OCI-LY1 (cell line): Measurements from ENCODE around the gene POLR3B.

Experiments
- H2AFZ ChIP-seq: fragments of 200-600 bp; sonication (generic), shearing (Covaris generic); 2 replicates; pipeline ENCODE4 v1.6.0; 2014; ENCODE audit warnings: antibody characterized with exemption, mild to moderate bottlenecking, low read length
- H3F3A ChIP-seq: fragments of 200-600 bp; sonication (generic), shearing (Covaris generic); 2 replicates; pipeline ENCODE4 v1.6.0; 2014; ENCODE audit warnings: mild to moderate bottlenecking, antibody characterized with exemption, low read length, moderate library complexity; ENCODE audit not compliant: insufficient read depth
- H3K27ac ChIP-seq: fragments of 200-600 bp; sonication (generic); 2 replicates; pipeline ENCODE4 v1.5.1; 2014; ENCODE audit warnings: low read length, mixed run types, mild to moderate bottlenecking, low read depth; ENCODE audit not compliant: poor library complexity, severe bottlenecking
- H3K27me3 ChIP-seq: fragments of 200-600 bp; sonication (generic); 2 replicates; pipeline ENCODE4 v1.6.0; 2014; ENCODE audit warnings: antibody characterized with exemption, mild to moderate bottlenecking, low read length, moderate library complexity; ENCODE audit not compliant: insufficient read depth
- H3K36me3 ChIP-seq: fragments of 200-600 bp; sonication (generic); 2 replicates; pipeline ENCODE4 v1.6.1; 2014; ENCODE audit warnings: mild to moderate bottlenecking, antibody characterized with exemption, low read length, moderate library complexity, mixed read lengths; ENCODE audit not compliant: insufficient read depth
- H3K4me1 ChIP-seq: fragments of 200-600 bp; sonication (generic); 2 replicates; pipeline ENCODE4 v1.5.1; 2014; ENCODE audit warnings: mild to moderate bottlenecking, low read length, moderate library complexity; ENCODE audit not compliant: insufficient read depth, severe bottlenecking
- H3K4me2 ChIP-seq: fragments of 200-600 bp; sonication (generic), shearing (Covaris generic); 2 replicates; pipeline ENCODE4 v1.6.1; 2014; ENCODE audit warnings: low read length
- H3K4me3 ChIP-seq: fragments of 200-600 bp; sonication (generic); 2 replicates; pipeline ENCODE4 v1.5.1; 2014; ENCODE audit warnings: low read length, low read depth, mild to moderate bottlenecking, mixed read lengths; ENCODE audit not compliant: poor library complexity, severe bottlenecking
- H3K79me2 ChIP-seq: fragments of 200-600 bp; shearing (Covaris generic); 2 replicates; pipeline ENCODE4 v1.6.1; 2016; ENCODE audit warnings: mixed run types, low read length, mixed read lengths; ENCODE audit not compliant: insufficient read depth
- H3K9ac ChIP-seq: fragments of 200-600 bp; sonication (generic), shearing (Covaris generic); 2 replicates; pipeline ENCODE4 v1.6.1; 2014; ENCODE audit warnings: mild to moderate bottlenecking, low read length, mixed read lengths
- H3K9me2 ChIP-seq: fragments of 200-600 bp; sonication (generic), shearing (Covaris generic); 2 replicates; pipeline ENCODE4 v1.6.1; 2014; ENCODE audit warnings: low read depth, mild to moderate bottlenecking, low read length, mixed read lengths
- H3K9me3 ChIP-seq: fragments of 200-600 bp; shearing (Covaris generic); 2 replicates; pipeline ENCODE4 v1.6.1; 2014; ENCODE audit warnings: low read length, mixed read lengths
- H4K20me1 ChIP-seq: fragments of 200-600 bp; sonication (generic), shearing (Covaris generic); 2 replicates; pipeline ENCODE4 v1.6.0; 2016; ENCODE audit warnings: mild to moderate bottlenecking, low read length; ENCODE audit not compliant: insufficient read depth
- CTCF ChIP-seq: fragments of 200-600 bp; sonication (generic), shearing (Covaris generic); IDR thresholded peaks from 2 replicates; pipeline ENCODE4 v1.5.1; 2017; ENCODE audit warnings: mild to moderate bottlenecking, antibody characterized with exemption, low read length, moderate library complexity, mixed read lengths
- EZH2 ChIP-seq: fragments of 200-600 bp; sonication (generic), shearing (Covaris generic); IDR thresholded peaks from 2 replicates; pipeline ENCODE4 v1.8.0; 2017; ENCODE audit warnings: borderline replicate concordance, mixed run types, mild to moderate bottlenecking, antibody characterized with exemption, low read length, moderate library complexity, mixed read lengths

POLR3B gene

DNA sequence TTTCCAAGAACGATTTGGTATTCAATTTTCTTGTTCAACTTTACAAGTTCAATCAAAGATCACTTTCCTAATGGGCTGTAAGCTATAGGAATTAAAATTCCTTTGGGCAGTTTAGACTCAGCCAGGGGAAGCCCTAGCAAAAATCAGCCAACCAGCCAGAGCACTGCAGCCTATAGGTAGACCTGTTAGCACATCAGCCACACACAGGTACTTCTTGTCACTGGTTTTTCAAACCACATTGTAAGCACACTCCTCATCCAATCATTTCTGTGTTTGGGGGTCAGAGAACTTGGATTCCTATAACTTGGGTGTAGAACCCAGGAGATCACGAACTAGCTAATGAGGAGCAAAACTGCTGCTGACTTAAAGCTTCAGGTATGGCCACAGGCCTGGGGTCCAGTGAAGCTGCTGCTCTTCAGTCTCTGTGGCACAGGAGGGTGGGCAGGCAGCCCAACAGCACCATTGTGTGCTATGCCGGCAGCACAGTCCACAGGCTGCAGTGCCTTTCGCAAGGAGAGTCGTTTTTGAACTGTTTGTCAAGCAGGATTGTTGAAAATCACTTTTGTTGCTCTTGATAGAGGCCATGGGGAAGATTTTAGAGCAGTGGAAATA is 137.9 kb downstream of the POLR3B start:
- Histone ChIP-seq H2AFZ (no peak overlapping the region), H3K79me2 (no peaks in the 10 kb centered on the region), H3K4me2 (no peak overlapping the region), H4K20me1 (no peaks in the 10 kb centered on the region), H3K9me2 (no peaks in the 10 kb centered on the region), H3K27me3 (no peaks in the 10 kb centered on the region), H3K4me1 (no peaks in the 10 kb centered on the region), H3K36me3 (peaks cover 11% of the 10 kb centered on the region), H3K9ac (no peak overlapping the region), H3F3A (no peaks in the 10 kb centered on the region), H3K4me3 (no peak overlapping the region), H3K9me3 (no peaks in the 10 kb centered on the region), H3K27ac (no peak overlapping the region)
- TF ChIP-seq EZH2 (no peak), CTCF (no peak)

GRCh38 chr12:106498056-106498455 is 140.5 kb downstream of the POLR3B start:
- Histone ChIP-seq H3K9ac (no peak overlapping the region), H3K36me3 (peaks cover 15% of the 10 kb centered on the region), H3K79me2 (no peaks in the 10 kb centered on the region), H3K4me2 (no peak overlapping the region), H3K4me1 (no peaks in the 10 kb centered on the region), H3K27ac (no peak overlapping the region), H3K4me3 (no peak overlapping the region), H4K20me1 (no peaks in the 10 kb centered on the region), H2AFZ (no peak overlapping the region), H3F3A (no peaks in the 10 kb centered on the region), H3K27me3 (no peaks in the 10 kb centered on the region), H3K9me2 (no peaks in the 10 kb centered on the region), H3K9me3 (no peaks in the 10 kb centered on the region)
- TF ChIP-seq CTCF, result no peak
- TF ChIP-seq EZH2, result no peak

GRCh38 chr12:106499628-106500027 is 142.1 kb downstream of the POLR3B start:
- H3K27me3 ChIP-seq, result no peaks in the 10 kb centered on the region
- no peak overlapping the region for H2AFZ ChIP-seq
- no peak for TF ChIP-seq EZH2
- TF ChIP-seq CTCF, result no peak
- peaks cover 21% of the 10 kb centered on the region for H3K36me3 ChIP-seq
- no peaks in the 10 kb centered on the region for H3K9me3 ChIP-seq
- H3K27ac ChIP-seq, result no peak overlapping the region
- H3K4me1 ChIP-seq, result no peaks in the 10 kb centered on the region
- H3K4me2 ChIP-seq, result no peak overlapping the region
- no peaks in the 10 kb centered on the region for H3F3A ChIP-seq
- H4K20me1 ChIP-seq, result no peaks in the 10 kb centered on the region
- no peaks in the 10 kb centered on the region for H3K79me2 ChIP-seq
- H3K9me2 ChIP-seq, result no peaks in the 10 kb centered on the region
- no peak overlapping the region for H3K4me3 ChIP-seq
- no peak overlapping the region for H3K9ac ChIP-seq
